ENCODE measurements around the gene PRKAR2B. TPM values are rescaled to one million over a fixed set of nuclear protein-coding genes. Genes with fewer than 3 reads are reported as not detected.

Gene PRKAR2B
- total and polyA plus RNA-seq, 2 of the 4 experiments (the other 2 are of a cell fraction): 3.0 to 3.1 TPM

DNA sequence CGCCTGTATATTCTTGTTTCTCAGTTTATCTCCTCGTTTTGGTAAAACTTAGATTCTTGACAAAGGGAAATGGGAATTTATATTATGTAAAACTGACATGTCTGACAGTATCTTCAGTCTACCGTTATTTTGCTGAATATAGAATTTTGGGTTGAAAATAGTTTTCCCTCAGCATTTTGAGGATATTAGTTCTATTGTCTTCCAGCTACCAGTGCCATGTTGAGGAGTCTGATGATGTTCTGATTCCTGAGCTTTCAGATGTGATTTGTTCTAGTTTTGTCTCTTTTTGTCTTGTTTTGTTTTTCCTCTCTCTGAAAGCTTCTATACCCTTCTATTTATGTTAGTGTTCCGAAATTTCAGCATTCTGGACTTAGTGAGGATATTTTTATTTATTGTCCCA is 8.0 kb upstream of the PRKAR2B start:
- POLR2A ChIA-PET (ENCODE audit: unreplicated experiment): no interaction called here
- dilution Hi-C loops (cut with HindIII; ENCODE audit: low sequenced_read_pairs, unreplicated experiment): no loop called here

More for the DNA sequence above, 8.0 kb upstream of the PRKAR2B start:
- CTCF ChIA-PET: no interaction called here
- Histone ChIP-seq H3K4me1 (ENCODE audit: control insufficient read depth, insufficient read depth, low read length) (no peaks in the 10 kb centered on the region), H3K4ac (ENCODE audit: low read depth, low read length) (0 out of 2 replicates have a peak overlapping the region, but pooled peaks have one; percentile 48), H3K4me2 (ENCODE audit: low read depth, low read length) (no peak overlapping the region), H2AK5ac (ENCODE audit: low read depth, low read length) (0 out of 2 replicates have a peak overlapping the region, but pooled peaks have one; percentile 75), H2AK9ac (replicated peaks; ENCODE audit: low read depth, low read length, poor library complexity) (no peak overlapping the region), H3K9me3 (ENCODE audit: control insufficient read depth, insufficient read depth, low read length) (no peaks in the 10 kb centered on the region), H4K20me1 (ENCODE audit: insufficient read depth, low read length) (no peaks in the 10 kb centered on the region), H3K56ac (ENCODE audit: extremely low read depth, insufficient read depth, low read length) (no peak overlapping the region), H2BK15ac (ENCODE audit: low read depth, low read length) (peak overlapping the region; percentile 74; the same call in 2 of the 3 replicates), H4K91ac (ENCODE audit: insufficient read depth, low read depth, low read length) (no peak overlapping the region), H3K79me1 (ENCODE audit: low read depth in 1 of 2, low read length in 2 of 2) (no peaks in the 10 kb centered on the region), H3K27me3 (ENCODE audit: control insufficient read depth, insufficient read depth, low read length) (no peaks in the 10 kb centered on the region), H3K36me3 (ENCODE audit: control insufficient read depth, insufficient read depth, low read length) (no peaks in the 10 kb centered on the region), H4K5ac (ENCODE audit: low read depth, low read length) (no peak overlapping the region), H2BK5ac (ENCODE audit: low read depth, low read length, poor library complexity, severe bottlenecking) (no peak overlapping the region), H3K18ac (ENCODE audit: low read depth, low read length) (no peak overlapping the region), H3K27ac (ENCODE audit: insufficient read depth, low read length) (no peak overlapping the region), H3K9ac (ENCODE audit: low read depth, low read length) (no peak overlapping the region), H3K23ac (ENCODE audit: low read depth, low read length) (no peak overlapping the region), H2AFZ (replicated peaks; ENCODE audit: low read length, poor library complexity) (no peak overlapping the region), H3K9me1 (ENCODE audit: insufficient read depth, low read length) (no peaks in the 10 kb centered on the region; the same call in 1 of the 2 replicates), H2BK20ac (ENCODE audit: low read depth, low read length) (peak overlapping the region; percentile 81), H2BK120ac (ENCODE audit: low read depth, low read length) (peak overlapping the region; percentile 52), H4K8ac (ENCODE audit: low read depth in 2 of 2, low read length in 2 of 2) (no peak overlapping the region), H3K14ac (replicated peaks; ENCODE audit: low read depth, low read length) (0 out of 2 replicates have a peak overlapping the region, but pooled peaks have one; percentile 56), H3K4me3 (ENCODE audit: insufficient read depth, low read depth, low read length) (no peak overlapping the region)
- DNase-seq: no peak
- intact Hi-C loops (cut with micrococcal nuclease): no loop called here
- TF ChIP-seq, protein P1, sequence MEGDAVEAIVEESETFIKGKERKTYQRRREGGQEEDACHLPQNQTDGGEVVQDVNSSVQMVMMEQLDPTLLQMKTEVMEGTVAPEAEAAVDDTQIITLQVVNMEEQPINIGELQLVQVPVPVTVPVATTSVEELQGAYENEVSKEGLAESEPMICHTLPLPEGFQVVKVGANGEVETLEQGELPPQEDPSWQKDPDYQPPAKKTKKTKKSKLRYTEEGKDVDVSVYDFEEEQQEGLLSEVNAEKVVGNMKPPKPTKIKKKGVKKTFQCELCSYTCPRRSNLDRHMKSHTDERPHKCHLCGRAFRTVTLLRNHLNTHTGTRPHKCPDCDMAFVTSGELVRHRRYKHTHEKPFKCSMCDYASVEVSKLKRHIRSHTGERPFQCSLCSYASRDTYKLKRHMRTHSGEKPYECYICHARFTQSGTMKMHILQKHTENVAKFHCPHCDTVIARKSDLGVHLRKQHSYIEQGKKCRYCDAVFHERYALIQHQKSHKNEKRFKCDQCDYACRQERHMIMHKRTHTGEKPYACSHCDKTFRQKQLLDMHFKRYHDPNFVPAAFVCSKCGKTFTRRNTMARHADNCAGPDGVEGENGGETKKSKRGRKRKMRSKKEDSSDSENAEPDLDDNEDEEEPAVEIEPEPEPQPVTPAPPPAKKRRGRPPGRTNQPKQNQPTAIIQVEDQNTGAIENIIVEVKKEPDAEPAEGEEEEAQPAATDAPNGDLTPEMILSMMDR (conservative IDR thresholded peaks at IDR 0.05; ENCODE audit: low read depth, low read length): no peak
- no peak for TF ChIP-seq CEBPB (IDR thresholded peaks at IDR 0.05; ENCODE audit: low read depth, low read length)
- no peak for TF ChIP-seq MAZ (IDR thresholded peaks at IDR 0.05; ENCODE audit: borderline replicate concordance, low read depth, low read length)
- no peak for TF ChIP-seq POLR2A (IDR thresholded peaks at IDR 0.05; ENCODE audit: low read depth, low read length)
- TF ChIP-seq, protein P2, sequence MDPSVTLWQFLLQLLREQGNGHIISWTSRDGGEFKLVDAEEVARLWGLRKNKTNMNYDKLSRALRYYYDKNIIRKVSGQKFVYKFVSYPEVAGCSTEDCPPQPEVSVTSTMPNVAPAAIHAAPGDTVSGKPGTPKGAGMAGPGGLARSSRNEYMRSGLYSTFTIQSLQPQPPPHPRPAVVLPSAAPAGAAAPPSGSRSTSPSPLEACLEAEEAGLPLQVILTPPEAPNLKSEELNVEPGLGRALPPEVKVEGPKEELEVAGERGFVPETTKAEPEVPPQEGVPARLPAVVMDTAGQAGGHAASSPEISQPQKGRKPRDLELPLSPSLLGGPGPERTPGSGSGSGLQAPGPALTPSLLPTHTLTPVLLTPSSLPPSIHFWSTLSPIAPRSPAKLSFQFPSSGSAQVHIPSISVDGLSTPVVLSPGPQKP (IDR thresholded peaks at IDR 0.05; ENCODE audit: borderline replicate concordance, low read depth, low read length): no peak
- no peak for TF ChIP-seq RAD21 (IDR thresholded peaks at IDR 0.05; ENCODE audit: low read length)
- TF ChIP-seq, protein P3, sequence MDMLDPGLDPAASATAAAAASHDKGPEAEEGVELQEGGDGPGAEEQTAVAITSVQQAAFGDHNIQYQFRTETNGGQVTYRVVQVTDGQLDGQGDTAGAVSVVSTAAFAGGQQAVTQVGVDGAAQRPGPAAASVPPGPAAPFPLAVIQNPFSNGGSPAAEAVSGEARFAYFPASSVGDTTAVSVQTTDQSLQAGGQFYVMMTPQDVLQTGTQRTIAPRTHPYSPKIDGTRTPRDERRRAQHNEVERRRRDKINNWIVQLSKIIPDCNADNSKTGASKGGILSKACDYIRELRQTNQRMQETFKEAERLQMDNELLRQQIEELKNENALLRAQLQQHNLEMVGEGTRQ (IDR thresholded peaks at IDR 0.05; ENCODE audit: low read depth, low read length): no peak
- no peak for TF ChIP-seq MAFK (IDR thresholded peaks at IDR 0.05; ENCODE audit: low read depth, low read length)
- TF ChIP-seq RCOR1 (IDR thresholded peaks at IDR 0.05; ENCODE audit: insufficient replicate concordance, low read length): no peak
- TF ChIP-seq NFE2L2 (IDR thresholded peaks at IDR 0.05; ENCODE audit: low read depth, low read length): no peak
- TF ChIP-seq RFX5 (IDR thresholded peaks at IDR 0.05; ENCODE audit: low read depth, low read length): no peak
- no peak for TF ChIP-seq MXI1 (IDR thresholded peaks at IDR 0.05; ENCODE audit: borderline replicate concordance, low read depth, low read length)
- in situ Hi-C loops (cut with MboI; ENCODE audit: low sequenced_read_pairs): no loop called here
- no TSS peak for BruUV-seq (replicated peaks)
- no peak for ATAC-seq (ENCODE audit: low read depth)
- WGBS, 2 experiments (ENCODE audit: extremely low coverage in 2 of 2, insufficient read length in 1 of 2): no CpG with 5 or more reads among the region's 4 CpGs

Data from IMR-90 (cell line).